ENCODE data around the gene THYN1.
"Not testable (repeated sequence)": the region's sequence is repeated elsewhere in the genome, so short reads cannot be mapped to it uniquely, and the experiment has no call there.

Gene THYN1

GRCh38 chr11:134275188-134275533 is 22.0 kb upstream of the THYN1 start:
- no peak for DNase-seq (ENCODE audit: low read depth in 2 of 2)

DNA sequence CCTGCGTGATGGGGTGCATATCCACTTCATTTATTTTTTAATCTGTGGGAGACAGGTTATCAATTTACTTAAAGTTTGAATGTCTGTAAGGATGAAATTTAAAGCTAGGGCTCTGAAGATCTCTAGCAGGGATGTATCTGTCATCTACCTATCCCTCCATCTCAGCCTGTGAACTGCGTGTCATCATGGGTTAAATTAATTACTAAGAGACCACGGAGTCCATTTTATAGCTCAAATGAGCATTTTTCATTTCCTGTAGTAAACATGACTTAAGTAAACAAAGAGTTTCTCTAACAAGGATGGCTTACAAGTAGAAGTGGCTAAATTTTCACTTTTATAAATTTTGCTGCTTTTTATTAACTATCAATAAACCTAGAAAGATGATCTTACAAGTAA is 20.2 kb upstream of the THYN1 start:
- DNase-seq (ENCODE audit: low read depth in 2 of 2), result no peak

- no peak for DNase-seq (ENCODE audit: low read depth in 2 of 2)
Measured at GRCh38 chr11:134272381-134273316, 19.5 kb upstream of the THYN1 start.

DNA sequence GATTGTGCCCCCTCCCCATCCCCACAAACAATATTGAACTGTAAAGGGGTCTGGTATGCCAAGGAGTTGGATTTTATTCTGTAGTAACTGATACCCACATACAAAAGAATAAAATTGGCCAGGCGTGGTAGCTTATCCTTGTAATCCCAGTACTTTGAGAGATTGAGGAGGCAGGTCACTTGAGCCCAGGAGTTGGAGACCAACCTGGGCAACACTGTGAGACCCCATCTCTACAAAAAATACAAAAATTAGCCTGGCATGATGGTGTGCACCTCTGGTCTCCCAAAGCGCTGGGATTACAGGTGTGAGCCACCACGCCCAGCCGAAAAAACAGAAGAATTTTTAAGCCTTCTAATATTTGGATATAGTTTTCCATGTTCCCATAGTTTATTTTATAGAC is 18.8 kb upstream of the THYN1 start:
- DNase-seq (ENCODE audit: low read depth in 2 of 2), result no peak

DNA sequence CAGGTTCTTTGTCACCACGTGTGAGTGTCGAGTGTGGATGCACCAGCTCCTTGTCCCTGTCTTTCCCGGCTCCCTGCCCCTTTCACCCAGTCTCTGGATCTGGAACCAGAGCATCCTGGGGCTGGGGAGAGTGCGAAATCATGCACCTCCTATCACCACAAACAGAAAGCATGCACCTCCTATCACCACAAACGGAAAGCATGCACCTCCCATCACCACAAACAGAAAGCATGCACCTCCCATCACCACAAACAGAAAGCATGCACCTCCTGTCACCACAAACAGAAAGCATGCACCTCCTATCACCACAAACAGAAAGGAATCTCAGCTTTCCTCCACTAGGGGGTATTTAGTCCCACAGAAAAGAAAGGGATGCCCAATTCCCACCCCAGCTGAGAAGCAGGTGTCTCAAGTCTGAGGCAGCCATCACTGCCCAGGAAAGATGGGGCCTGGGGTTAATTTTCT is 17.1 kb upstream of the THYN1 start:
- DNase-seq (ENCODE audit: low read depth in 2 of 2), result no peak

DNA sequence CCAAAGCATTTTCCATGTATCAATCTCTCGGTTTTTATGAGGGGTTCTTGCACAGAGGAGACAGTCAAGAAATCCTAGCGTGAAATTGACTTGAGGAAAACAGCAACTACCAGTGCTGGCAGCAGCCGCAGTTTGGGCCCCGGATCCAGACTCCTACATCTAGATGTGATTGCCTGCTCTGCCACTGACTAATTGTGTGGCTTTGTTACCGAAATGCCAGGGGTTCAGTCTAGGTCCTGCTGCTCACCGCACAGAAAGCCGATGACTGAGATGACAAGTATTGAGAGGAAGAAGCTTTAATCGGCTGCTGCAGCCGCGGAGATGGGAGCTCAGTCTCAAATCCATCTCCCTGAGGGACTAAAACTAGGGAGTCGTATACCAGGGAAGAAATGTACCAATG is 14.8 kb upstream of the THYN1 start:
- no peak for DNase-seq (ENCODE audit: low read depth in 2 of 2)

DNA sequence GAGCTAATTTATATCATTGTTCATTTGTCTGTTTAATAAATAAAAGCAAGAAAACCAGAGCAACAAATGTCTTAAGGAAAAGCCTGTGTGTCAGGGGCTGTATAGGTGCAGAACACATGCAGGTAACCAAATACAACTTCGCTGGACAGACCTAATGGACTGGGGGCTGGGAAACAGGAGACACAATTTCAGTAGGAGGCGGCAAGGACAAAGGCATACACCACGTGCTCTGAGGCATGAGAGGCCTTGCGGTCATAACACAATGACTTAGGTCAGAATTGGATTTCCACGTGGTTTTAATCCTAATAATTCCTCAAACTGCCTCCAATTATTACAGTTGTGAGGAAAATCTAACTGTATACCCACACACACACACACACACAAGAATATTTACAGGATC is 14.3 kb upstream of the THYN1 start:
- no peak for DNase-seq (ENCODE audit: low read depth in 2 of 2)

DNA sequence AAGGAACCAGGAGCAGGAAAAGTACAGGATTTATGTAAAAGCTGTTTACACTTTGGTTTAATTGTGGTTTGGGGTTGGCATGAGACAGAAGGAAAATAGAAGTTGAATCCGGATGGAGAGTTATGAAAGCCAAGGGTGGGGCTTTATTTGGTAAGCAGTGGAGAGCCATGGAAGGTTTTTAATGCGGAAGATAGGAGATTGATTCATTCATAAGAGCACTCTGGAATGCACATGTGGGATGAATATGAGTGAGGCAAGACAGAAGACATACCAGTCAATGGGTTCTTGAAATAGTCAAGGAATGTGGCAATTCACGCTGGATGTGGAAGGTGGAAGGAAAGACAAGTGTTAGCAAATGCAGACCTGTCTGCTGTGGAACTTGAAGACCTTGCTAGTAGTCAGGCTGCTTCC is 13.7 kb upstream of the THYN1 start:
- no peak for DNase-seq (ENCODE audit: low read depth in 2 of 2)

DNA sequence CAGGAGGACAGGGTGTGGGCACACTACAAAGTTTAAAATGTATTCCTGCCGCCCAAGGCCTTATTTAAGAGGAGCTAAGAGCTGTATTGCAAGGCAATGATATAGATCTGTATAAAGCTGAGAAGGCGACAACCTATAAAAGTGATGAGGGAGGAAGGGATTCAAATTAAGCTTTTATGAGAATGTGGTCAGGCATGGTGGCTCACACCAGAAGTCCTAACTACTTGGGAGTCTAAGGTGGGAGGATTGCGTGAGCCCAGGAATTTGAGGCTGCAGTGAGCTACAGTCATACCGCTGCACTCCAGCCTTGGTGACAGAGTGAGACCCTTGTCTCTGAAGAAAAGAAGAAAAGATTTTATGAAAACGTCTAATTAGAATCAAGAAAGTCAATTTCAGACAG is 13.3 kb upstream of the THYN1 start:
- no peak for DNase-seq (ENCODE audit: low read depth in 2 of 2)

- DNase-seq (ENCODE audit: low read depth in 2 of 2), result no peak
Measured at GRCh38 chr11:134264966-134265764, 12.0 kb upstream of the THYN1 start.

- DNase-seq (ENCODE audit: low read depth in 2 of 2), result no peak
Measured at GRCh38 chr11:134261626-134262488, 8.7 kb upstream of the THYN1 start.

- DNase-seq (ENCODE audit: low read depth in 2 of 2), result no peak
Measured at GRCh38 chr11:134260983-134261382, 7.8 kb upstream of the THYN1 start.

DNA sequence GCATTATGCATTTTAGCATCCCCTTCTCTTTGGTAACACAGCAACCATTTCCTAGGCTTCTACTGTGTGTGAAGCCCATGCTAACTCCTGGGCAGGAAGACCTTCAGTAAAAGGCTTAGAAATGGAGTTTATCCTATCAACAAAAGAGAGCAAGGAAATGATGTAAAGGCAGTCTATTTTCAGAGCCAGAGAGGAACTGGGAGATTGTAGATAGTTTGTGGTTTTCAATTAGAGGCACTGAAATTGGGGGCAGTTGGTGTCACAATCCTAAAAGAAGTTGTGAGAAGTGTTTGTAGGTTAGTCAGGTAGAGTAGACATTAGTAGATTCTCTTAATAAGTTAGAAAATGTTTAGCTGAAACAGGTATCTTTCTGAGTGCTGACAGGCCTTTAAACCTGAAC is 7.4 kb upstream of the THYN1 start:
- DNase-seq (ENCODE audit: low read depth in 2 of 2), result no peak

DNA sequence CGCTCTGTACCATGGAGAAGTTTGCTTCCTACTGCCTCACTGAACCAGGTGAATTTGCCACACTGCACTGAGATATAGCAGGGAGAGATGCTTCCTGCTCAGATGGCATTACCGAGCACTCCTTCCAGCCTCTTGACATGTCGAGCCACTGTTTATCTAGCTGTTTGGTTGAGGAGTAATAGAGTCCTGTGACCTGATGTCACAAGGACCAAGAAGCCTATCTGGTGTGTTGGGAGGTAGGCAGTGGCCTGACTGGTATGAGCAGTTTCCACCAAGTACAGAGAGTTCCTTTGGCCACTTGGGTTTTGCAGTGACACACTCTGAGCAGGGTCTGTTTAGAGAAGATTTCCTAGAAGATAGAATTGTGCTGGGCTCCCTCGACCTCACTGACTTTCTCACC is 5.4 kb upstream of the THYN1 start:
- DNase-seq (ENCODE audit: low read depth in 2 of 2), result no peak

- DNase-seq (ENCODE audit: low read depth in 2 of 2), result no peak
Measured at GRCh38 chr11:134257101-134257500, 3.9 kb upstream of the THYN1 start.

DNA sequence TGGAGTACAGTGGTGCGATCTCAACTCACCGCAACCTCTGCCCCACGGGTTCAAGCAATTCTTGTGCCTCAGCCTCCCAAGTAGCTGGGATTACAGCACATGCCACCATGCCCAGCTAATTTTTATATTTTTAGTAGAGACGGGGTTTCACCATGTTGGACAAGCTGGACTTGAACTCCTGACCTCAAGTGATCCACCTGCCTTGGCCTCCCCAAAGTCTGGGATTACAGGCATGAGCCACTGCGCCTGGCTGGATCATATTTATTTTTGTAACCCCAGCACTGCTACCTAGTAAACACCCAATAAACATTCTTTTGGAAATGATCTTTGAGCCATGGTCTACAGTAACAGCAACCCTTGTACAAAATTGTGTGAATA is 2.0 kb upstream of the THYN1 start:
- DNase-seq (ENCODE audit: low read depth in 2 of 2), result not testable (repeated sequence)

DNA sequence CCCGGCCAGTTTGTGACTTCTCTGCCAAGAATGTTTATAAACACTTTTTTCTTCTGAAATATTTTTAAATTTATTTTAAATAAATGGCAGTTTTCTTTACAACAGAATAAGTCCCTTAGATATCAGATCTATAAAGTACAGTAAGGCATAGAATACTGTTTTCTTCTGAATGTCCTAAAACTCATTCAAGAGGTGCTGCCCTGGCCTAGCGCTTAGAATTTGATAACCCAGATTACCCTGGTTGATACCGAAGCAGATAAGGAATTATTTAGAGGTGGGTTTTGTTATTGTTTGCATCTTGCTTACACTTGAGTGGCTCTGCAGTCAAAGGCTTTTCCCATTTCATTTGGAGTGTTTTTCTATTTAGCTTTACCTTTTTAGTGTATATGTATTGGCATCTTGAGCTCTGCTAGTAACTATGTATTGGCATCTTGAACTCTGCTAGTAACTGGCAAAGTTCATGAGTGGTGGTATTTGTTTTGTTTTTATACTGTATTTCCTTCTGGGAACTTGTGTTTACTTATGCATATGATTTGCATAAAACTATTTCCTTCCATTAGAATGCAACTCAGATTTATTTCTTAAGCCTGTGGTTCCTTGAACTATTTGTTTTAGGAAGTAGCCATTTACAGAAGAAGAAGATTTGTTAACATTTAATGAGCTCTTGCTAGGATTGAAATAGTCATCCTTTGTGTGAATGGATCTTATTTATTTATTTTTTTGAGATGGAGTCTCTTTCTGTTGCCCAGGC is 1.5 kb upstream of the THYN1 start:
- no peak for DNase-seq (ENCODE audit: low read depth in 2 of 2)

DNA sequence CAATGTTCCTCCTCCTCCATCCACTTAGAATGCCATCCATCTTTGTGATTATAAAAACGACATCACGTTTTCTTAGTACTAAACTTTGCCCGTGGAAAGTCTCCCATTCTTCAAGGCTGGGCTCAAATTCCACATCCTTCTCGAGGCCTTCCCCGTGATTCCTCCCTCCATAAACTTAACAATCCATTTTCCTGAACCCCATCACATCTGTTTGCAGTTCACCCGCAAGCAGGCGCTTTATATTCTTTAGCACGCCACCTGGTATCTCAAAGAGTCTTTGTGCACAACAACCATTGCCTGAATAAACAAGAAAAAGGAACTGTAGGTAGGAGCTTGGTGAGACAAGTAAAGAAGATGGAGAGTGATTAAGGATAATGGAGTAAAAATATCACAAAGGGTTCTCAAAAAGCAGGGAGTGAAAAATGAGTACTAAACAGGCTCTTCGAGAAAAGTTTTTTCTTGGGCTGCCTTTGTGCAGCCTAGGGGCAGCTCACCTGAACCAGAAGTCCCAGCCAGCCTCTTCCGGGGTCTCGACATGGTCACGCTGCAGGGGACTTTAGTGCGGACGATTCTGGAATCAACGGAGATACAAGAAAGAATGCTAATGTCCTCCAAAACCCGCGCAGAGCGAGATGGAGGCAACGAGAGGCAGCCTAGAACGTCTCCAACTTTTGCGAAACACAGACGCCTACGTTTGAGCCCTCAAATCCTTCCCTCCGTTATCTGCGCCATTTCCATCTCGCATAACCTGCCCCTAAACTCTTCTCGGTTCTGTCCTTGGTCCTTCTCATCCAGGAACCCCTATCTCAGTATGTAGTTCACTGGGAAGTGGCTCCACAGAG is 585 bp downstream of the THYN1 start:
- no peak for DNase-seq (ENCODE audit: low read depth in 2 of 2)

DNA sequence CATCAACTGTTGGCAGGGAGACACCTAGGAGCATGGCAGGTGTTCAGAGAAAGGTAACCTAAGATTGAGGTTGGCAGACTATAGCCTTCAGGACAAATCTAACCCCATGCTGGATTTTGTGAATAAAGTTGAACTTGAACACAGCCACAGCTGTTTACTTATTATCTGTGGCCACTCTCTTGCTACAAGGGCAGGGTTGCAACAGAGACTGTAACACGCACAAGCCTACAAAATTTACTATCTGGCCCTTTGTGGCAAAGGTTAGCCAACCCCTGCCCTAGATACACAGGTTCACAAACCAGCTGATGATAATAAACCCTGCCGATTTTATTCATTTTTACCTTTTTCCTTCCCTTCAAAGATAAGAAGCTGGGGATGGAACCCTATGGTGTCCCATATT is 2.5 kb downstream of the THYN1 start:
- no peak for DNase-seq (ENCODE audit: low read depth in 2 of 2)

DNA sequence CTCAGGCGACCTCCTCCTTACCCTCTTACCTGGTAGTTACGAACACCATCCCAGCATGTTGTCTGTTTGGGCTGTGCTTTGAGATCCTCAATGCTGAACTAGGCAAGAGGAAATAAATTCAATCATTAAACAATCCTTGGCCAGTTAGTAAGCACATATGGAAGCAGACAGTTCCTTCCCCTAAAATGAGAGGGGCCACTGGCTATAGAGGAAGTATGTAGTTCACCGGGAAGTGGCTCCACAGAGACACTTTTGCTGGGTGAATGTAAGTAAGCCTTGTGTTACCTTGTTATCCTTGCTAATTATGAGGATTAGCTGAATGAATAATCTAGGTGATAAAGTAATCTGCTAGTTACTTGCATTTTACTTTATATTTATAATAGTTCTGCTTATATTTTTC is 2.9 kb downstream of the THYN1 start:
- DNase-seq (ENCODE audit: low read depth in 2 of 2), result no peak
